Activated T-helper 1 cell treated with anti-CD3 and anti-CD28 coated beads, Interleukin-12 subunit alpha, Interleukin-12 subunit beta, Interleukin-2, Interleukin-4 antibody, amounts not matched to agents 30 ng/mL and 10 ng/mL and 1 ng/mL, durations not matched to agents 14 hours and 24 hours and 36 hours (primary cell): Measurements from ENCODE around the gene NLRP6. TPM values are rescaled to one million over a fixed set of nuclear protein-coding genes. Genes with fewer than 3 reads are reported as not detected.
A peak's percentile ranks its signal among the peaks of the same experiment; 100 is the strongest.
"Not testable (repeated sequence)": the region's sequence is repeated elsewhere in the genome, so short reads cannot be mapped to it uniquely, and the experiment has no call there.

Experiments
- DNase-seq: peaks from one replicate; pipeline ENCODE4 v3.0.0; 2021; ENCODE audit warnings: low spot score
- H3K27ac Mint-ChIP-seq: one replicate; pipeline ENCODE4 v1.8.0; 2021; ENCODE audit warnings: mild to moderate bottlenecking, mixed read lengths
- H3K27me3 Mint-ChIP-seq: one replicate; pipeline ENCODE4 v1.8.0; 2022; ENCODE audit warnings: mild to moderate bottlenecking, moderate library complexity, mixed read lengths; ENCODE audit not compliant: insufficient read depth
- H3K36me3 Mint-ChIP-seq: one replicate; pipeline ENCODE4 v1.8.0; 2021; ENCODE audit warnings: low read depth, mixed read lengths
- H3K4me1 Mint-ChIP-seq: one replicate; pipeline ENCODE4 v1.8.0; 2021; ENCODE audit warnings: low read depth, mixed read lengths
- H3K4me3 Mint-ChIP-seq: one replicate; pipeline ENCODE4 v1.8.0; 2021; ENCODE audit warnings: mild to moderate bottlenecking, moderate library complexity, mixed read lengths
- H3K9me3 Mint-ChIP-seq: one replicate; pipeline ENCODE4 v1.8.0; 2021; ENCODE audit warnings: mixed read lengths
- intact Hi-C: fragments of 100-400 bp; cut with micrococcal nuclease; formaldehyde crosslinking; loops from one replicate; pipeline ENCODE4 v1.15.1; 2024
- total RNA-seq: library from RNA; stranded (reverse); gene quantifications from 2 replicates; pipeline ENCODE4 v1.2.3, GENCODE V29; 2022

NLRP6 gene
- 4.9 and 5.2 TPM in 2 replicates for total RNA-seq

GRCh38 chr11:278001-278951, at the start of gene NLRP6:
NLRP6 (plus strand) TSS chr11:278407; CDS start chr11:278570, 163 bp downstream.
- DNase-seq, result no peak
- Mint-ChIP-seq H3K36me3 (peaks cover 41% of the 10 kb centered on the region), H3K9me3 (peaks cover 11% of the 10 kb centered on the region), H3K27ac (peak within 1 kb of the TSS; percentile 88), H3K4me3 (peak within 1 kb of the TSS; percentile 86), H3K4me1 (peaks cover 43% of the 10 kb centered on the region), H3K27me3 (peaks cover 32% of the 10 kb centered on the region)
- intact Hi-C loops, result no loop called here

- no peak overlapping the region for H3K4me3 Mint-ChIP-seq
- peaks cover 12% of the 10 kb centered on the region for H3K4me1 Mint-ChIP-seq
- H3K27ac Mint-ChIP-seq, result no peak overlapping the region
- no peak for DNase-seq
- H3K9me3 Mint-ChIP-seq, result no peaks in the 10 kb centered on the region
- H3K36me3 Mint-ChIP-seq, result no peaks in the 10 kb centered on the region
- no peaks in the 10 kb centered on the region for H3K27me3 Mint-ChIP-seq
- intact Hi-C loops, result no loop called here
These were observed 47.8 kb upstream of the NLRP6 start for GRCh38 chr11:230431-230830.

GRCh38 chr11:232783-233565, 45.2 kb upstream of the NLRP6 start:
- Mint-ChIP-seq H3K27ac (no peak overlapping the region), H3K9me3 (no peaks in the 10 kb centered on the region), H3K27me3 (peaks cover 2% of the 10 kb centered on the region), H3K4me1 (peaks cover 12% of the 10 kb centered on the region), H3K36me3 (peaks cover 2% of the 10 kb centered on the region), H3K4me3 (no peak overlapping the region)
- intact Hi-C loops, result no loop called here
- DNase-seq, result no peak

- intact Hi-C loops, result loop anchor here (5.0 kb wide), 2 partner anchors 52 to 122 kb away; partner anchors contain the start of gene PGGHG
- Mint-ChIP-seq H3K9me3 (no peaks in the 10 kb centered on the region), H3K27me3 (peaks cover 2% of the 10 kb centered on the region), H3K4me1 (peaks cover 33% of the 10 kb centered on the region), H3K4me3 (peak overlapping the region; percentile 85), H3K27ac (peak overlapping the region; percentile 98), H3K36me3 (peaks cover 15% of the 10 kb centered on the region)
- DNase-seq, result no peak
These were observed 43.0 kb upstream of the NLRP6 start for GRCh38 chr11:235180-235579.

GRCh38 chr11:235609-235996, 42.6 kb upstream of the NLRP6 start:
- H3K4me1 Mint-ChIP-seq, result peaks cover 37% of the 10 kb centered on the region
- peaks cover 2% of the 10 kb centered on the region for H3K27me3 Mint-ChIP-seq
- H3K9me3 Mint-ChIP-seq, result no peaks in the 10 kb centered on the region
- peak overlapping the region; percentile 98 for H3K27ac Mint-ChIP-seq
- peak overlapping the region; percentile 85 for H3K4me3 Mint-ChIP-seq
- intact Hi-C loops, result loop anchor here (5.0 kb wide), 2 partner anchors 52 to 122 kb away; partner anchors contain the start of gene PGGHG
- DNase-seq, result no peak
- peaks cover 19% of the 10 kb centered on the region for H3K36me3 Mint-ChIP-seq

- Mint-ChIP-seq H3K9me3 (no peaks in the 10 kb centered on the region), H3K27me3 (peaks cover 2% of the 10 kb centered on the region), H3K4me1 (peaks cover 37% of the 10 kb centered on the region), H3K36me3 (peaks cover 21% of the 10 kb centered on the region), H3K4me3 (peak within 1 kb of the TSS; percentile 97), H3K27ac (peak within 1 kb of the TSS; percentile 98)
- peak; percentile 78 for DNase-seq
- intact Hi-C loops, result loop anchor here (1.0 to 5.0 kb wide), 10 partner anchors 8 to 271 kb away; partner anchors contain the start of genes BET1L, PGGHG, PTDSS2 and RIC8A
These were observed 42.0 kb upstream of the NLRP6 start, which contains the start of gene SIRT3 for GRCh38 chr11:235997-236773. SIRT3 (minus strand) TSS chr11:236342; CDS start chr11:236328, 14 bp downstream.

GRCh38 chr11:236774-237767, 41.1 kb upstream of the NLRP6 start, which contains the start of gene PSMD13:
PSMD13 (plus strand) TSS chr11:236976; CDS start chr11:237050, 74 bp downstream.
- no peaks in the 10 kb centered on the region for H3K9me3 Mint-ChIP-seq
- intact Hi-C loops, result loop anchor here (1.0 to 5.0 kb wide), 11 partner anchors 7 to 298 kb away; partner anchors contain the start of genes BET1L, HRAS, PGGHG and PTDSS2
- H3K27ac Mint-ChIP-seq, result peak within 1 kb of the TSS; percentile 98
- DNase-seq, result peak; percentile 84
- peaks cover 29% of the 10 kb centered on the region for H3K36me3 Mint-ChIP-seq
- H3K4me3 Mint-ChIP-seq, result peak within 1 kb of the TSS; percentile 97
- peaks cover 46% of the 10 kb centered on the region for H3K4me1 Mint-ChIP-seq
- peaks cover 2% of the 10 kb centered on the region for H3K27me3 Mint-ChIP-seq

- not testable (repeated sequence) for DNase-seq, H3K9me3 Mint-ChIP-seq, H3K27me3 Mint-ChIP-seq
- intact Hi-C loops, result loop anchor here (5.0 kb wide), 2 partner anchors 49 to 119 kb away; partner anchors contain the start of gene PGGHG
- Mint-ChIP-seq H3K36me3 (peaks cover 38% of the 10 kb centered on the region), H3K4me3 (peak overlapping the region; percentile 97), H3K27ac (peak overlapping the region; percentile 56), H3K4me1 (peaks cover 54% of the 10 kb centered on the region)
These were observed 39.9 kb upstream of the NLRP6 start for GRCh38 chr11:238346-238745.

GRCh38 chr11:240315-240714, 37.9 kb upstream of the NLRP6 start:
- Mint-ChIP-seq H3K4me3 (no peak overlapping the region), H3K27me3 (peaks cover 2% of the 10 kb centered on the region), H3K9me3 (no peaks in the 10 kb centered on the region), H3K36me3 (peaks cover 52% of the 10 kb centered on the region), H3K4me1 (peaks cover 66% of the 10 kb centered on the region), H3K27ac (no peak overlapping the region)
- no peak for DNase-seq
- intact Hi-C loops, result no loop called here

GRCh38 chr11:241634-242033, 36.6 kb upstream of the NLRP6 start:
- H3K27ac Mint-ChIP-seq, result peak overlapping the region; percentile 65
- H3K36me3 Mint-ChIP-seq, result peaks cover 61% of the 10 kb centered on the region
- H3K27me3 Mint-ChIP-seq, result no peaks in the 10 kb centered on the region
- no peaks in the 10 kb centered on the region for H3K9me3 Mint-ChIP-seq
- peak overlapping the region; percentile 16 for H3K4me3 Mint-ChIP-seq
- intact Hi-C loops, result no loop called here
- DNase-seq, result no peak
- H3K4me1 Mint-ChIP-seq, result peaks cover 63% of the 10 kb centered on the region

GRCh38 chr11:244376-244775, 33.8 kb upstream of the NLRP6 start:
- Mint-ChIP-seq H3K4me1 (peaks cover 56% of the 10 kb centered on the region), H3K27me3 (no peaks in the 10 kb centered on the region), H3K36me3 (peaks cover 76% of the 10 kb centered on the region), H3K9me3 (no peaks in the 10 kb centered on the region), H3K27ac (peak overlapping the region; percentile 46), H3K4me3 (no peak overlapping the region)
- intact Hi-C loops, result loop anchor here (1.0 kb wide), 1 partner anchor 8 kb away; the partner anchor contains the start of genes PSMD13 and SIRT3
- DNase-seq, result no peak
